Lung (tissue), 12 donors: ENCODE data around the gene ELOB. TPM values are rescaled to one million over a fixed set of nuclear protein-coding genes. Genes with fewer than 3 reads are reported as not detected.

ENCODE experiments used
- ATAC-seq: fragments of 200-7000 bp; cut with Tn5 transposase; one replicate; pipeline ENCODE4 v1.9.1; 2020; ENCODE audit warnings: moderate number of reproducible peaks; ENCODE audit not compliant: insufficient read depth, low FRiP score
- DNase-seq, 3 donors: peaks; one replicate each; pipeline ENCODE4 v3.0.0-alpha.2; 2013 to 2017
- H3K27ac ChIP-seq, 2 donors: one replicate each; pipeline ENCODE4 v1.5.1; 2013; ENCODE audit warnings: mild to moderate bottlenecking in 2 of 2, moderate library complexity in 2 of 2, control low read depth in 1 of 2, inconsistent platforms in 1 of 2, low read depth in 1 of 2, low read length in 1 of 2
- H3K27me3 ChIP-seq, 3 donors: one replicate each; pipeline ENCODE4 v1.5.1; 2013; ENCODE audit warnings: low read length in 2 of 3; ENCODE audit not compliant: control insufficient read depth in 3 of 3, insufficient read depth in 3 of 3
- H3K36me3 ChIP-seq, 4 donors: one replicate each; pipeline ENCODE4 v1.5.1; 2013; ENCODE audit warnings: low read length in 4 of 4, mild to moderate bottlenecking in 1 of 4, moderate library complexity in 1 of 4; ENCODE audit not compliant: control insufficient read depth in 4 of 4, insufficient read depth in 4 of 4
- H3K4me1 ChIP-seq, 5 donors: one replicate each; pipeline ENCODE4 v1.5.1; 2013; ENCODE audit warnings: low read length in 5 of 5, mild to moderate bottlenecking in 2 of 5, moderate library complexity in 1 of 5; ENCODE audit not compliant: control insufficient read depth in 5 of 5, insufficient read depth in 5 of 5
- H3K4me3 ChIP-seq: one replicate; pipeline ENCODE4 v1.5.1; 2013; ENCODE audit warnings: mild to moderate bottlenecking, control low read depth, moderate library complexity
- H3K9ac ChIP-seq, 2 donors: one replicate each; pipeline ENCODE4 v1.5.1; 2013; ENCODE audit warnings: low read length in 2 of 2, control low read depth in 1 of 2; ENCODE audit not compliant: insufficient read depth in 1 of 2
- H3K9me3 ChIP-seq, 4 donors: one replicate each; pipeline ENCODE4 v1.5.1; 2013; ENCODE audit warnings: low read length in 3 of 4, mild to moderate bottlenecking in 1 of 4, moderate library complexity in 1 of 4; ENCODE audit not compliant: control insufficient read depth in 4 of 4, insufficient read depth in 3 of 4
- WGBS, 2 donors: extraction: QIAGEN DNeasy Blood & Tissue Kit; methylation state at CpG; one replicate each; pipeline ENCODE4 v1.1.7; 2013; 5-methylcytosine and 5-hydroxymethylcytosine counted together
- polyA plus RNA-seq, 2 donors: library from polyadenylated mRNA; stranded (reverse); fragments of 200-250 nt; gene quantifications; one replicate each; pipeline ENCODE4 v1.2.1, GENCODE V29; 2013
- total RNA-seq, 2 donors: library from RNA; depleted of rRNA in 1 of 2; stranded (reverse); fragments of >200 nt in 1 of 2; gene quantifications; one replicate each; pipeline ENCODE4 v1.2.1, GENCODE V29; 2014 to 2021
- TF ChIP-seq, protein P1 (sequence below): IDR thresholded peaks from 2 replicates; pipeline ENCODE4 v1.5.1; 2012; ENCODE audit warnings: mild to moderate bottlenecking; ENCODE audit errors: control extremely low read depth, extremely low read depth
- donor health status: control.
- donor health status: control.
- donor health status: Bipolar disorder and iron deficiency.
- donor health status: healthy.
- donor health status: DM: yes; HTN: yes; CAD: no.

ELOB gene
- total and polyA plus RNA-seq, 4 donors, result 87.0 to 740 (median 346) TPM

DNA sequence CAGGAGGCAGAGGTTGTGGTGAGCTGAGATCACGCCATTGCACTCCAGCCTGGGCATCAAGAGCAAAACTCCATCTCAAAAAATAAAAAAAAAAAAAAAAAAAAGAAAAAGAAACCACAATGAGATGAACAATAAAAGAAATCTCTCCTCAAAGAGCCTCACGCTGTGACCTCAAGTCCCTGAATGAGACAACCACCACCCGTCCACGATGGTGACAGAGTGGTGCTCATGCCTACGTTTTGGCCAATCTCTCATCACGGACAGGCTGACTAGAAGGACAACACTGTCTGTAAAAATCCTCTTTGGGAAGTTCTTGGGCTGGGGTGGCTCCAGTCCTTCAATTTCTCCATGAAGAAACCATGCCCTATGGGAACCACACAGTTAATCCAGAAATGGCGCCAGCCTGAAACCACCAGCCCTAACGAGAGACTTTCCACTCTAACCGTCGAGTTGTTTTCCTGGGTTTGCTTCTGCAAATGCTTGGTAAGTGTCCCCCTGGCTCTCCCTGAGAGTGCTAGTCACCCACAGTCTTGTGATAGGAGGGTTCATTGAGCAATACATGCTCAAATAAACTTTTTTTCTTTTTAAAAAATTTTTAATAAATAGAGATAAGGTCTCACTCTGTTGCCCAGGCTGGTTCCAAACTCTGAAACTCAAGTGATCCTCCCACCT lies 42.1 kb downstream of the ELOB start:
- no peak overlapping the region for H3K4me3 ChIP-seq
- 61 to 63% methylated on average over 10 of the region's 10 CpGs for WGBS, 2 donors
- no peak overlapping the region for H3K27ac ChIP-seq
- H3K27me3 ChIP-seq, result no peaks in the 10 kb centered on the region
- H3K36me3 ChIP-seq, result no peaks in the 10 kb centered on the region
- no peaks in the 10 kb centered on the region for H3K4me1 ChIP-seq
- TF ChIP-seq, protein P1, sequence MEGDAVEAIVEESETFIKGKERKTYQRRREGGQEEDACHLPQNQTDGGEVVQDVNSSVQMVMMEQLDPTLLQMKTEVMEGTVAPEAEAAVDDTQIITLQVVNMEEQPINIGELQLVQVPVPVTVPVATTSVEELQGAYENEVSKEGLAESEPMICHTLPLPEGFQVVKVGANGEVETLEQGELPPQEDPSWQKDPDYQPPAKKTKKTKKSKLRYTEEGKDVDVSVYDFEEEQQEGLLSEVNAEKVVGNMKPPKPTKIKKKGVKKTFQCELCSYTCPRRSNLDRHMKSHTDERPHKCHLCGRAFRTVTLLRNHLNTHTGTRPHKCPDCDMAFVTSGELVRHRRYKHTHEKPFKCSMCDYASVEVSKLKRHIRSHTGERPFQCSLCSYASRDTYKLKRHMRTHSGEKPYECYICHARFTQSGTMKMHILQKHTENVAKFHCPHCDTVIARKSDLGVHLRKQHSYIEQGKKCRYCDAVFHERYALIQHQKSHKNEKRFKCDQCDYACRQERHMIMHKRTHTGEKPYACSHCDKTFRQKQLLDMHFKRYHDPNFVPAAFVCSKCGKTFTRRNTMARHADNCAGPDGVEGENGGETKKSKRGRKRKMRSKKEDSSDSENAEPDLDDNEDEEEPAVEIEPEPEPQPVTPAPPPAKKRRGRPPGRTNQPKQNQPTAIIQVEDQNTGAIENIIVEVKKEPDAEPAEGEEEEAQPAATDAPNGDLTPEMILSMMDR, result no peak
- no peak for DNase-seq
- ATAC-seq, result no peak
- no peak overlapping the region for H3K9ac ChIP-seq
- H3K9me3 ChIP-seq, result no peaks in the 10 kb centered on the region

GRCh38 chr16:2728034-2728433 lies 49.0 kb downstream of the ELOB start:
- no peak overlapping the region for H3K9ac ChIP-seq
- H3K36me3 ChIP-seq, result no peaks in the 10 kb centered on the region
- no peaks in the 10 kb centered on the region for H3K4me1 ChIP-seq
- DNase-seq, result no peak
- 83 to 84% methylated on average over 7 of the region's 7 CpGs for WGBS, 2 donors
- no peaks in the 10 kb centered on the region for H3K9me3 ChIP-seq
- H3K27ac ChIP-seq, result no peak overlapping the region
- no peak overlapping the region for H3K4me3 ChIP-seq
- no peak for ATAC-seq
- H3K27me3 ChIP-seq, result no peaks in the 10 kb centered on the region
- TF ChIP-seq, protein P1, result no peak

GRCh38 chr16:2726923-2727322 lies 50.2 kb downstream of the ELOB start:
- 84 to 96% methylated on average over 5 of the region's 5 CpGs for WGBS, 2 donors
- ATAC-seq (no peak), DNase-seq (no peak)
- Histone ChIP-seq H3K9ac (no peak overlapping the region), H3K36me3 (no peaks in the 10 kb centered on the region), H3K27ac (no peak overlapping the region), H3K27me3 (no peaks in the 10 kb centered on the region), H3K4me1 (no peaks in the 10 kb centered on the region), H3K9me3 (no peaks in the 10 kb centered on the region), H3K4me3 (no peak overlapping the region)
- TF ChIP-seq, protein P1, result no peak
